ENCODE data around the gene DPYSL5.

DPYSL5 gene

DNA sequence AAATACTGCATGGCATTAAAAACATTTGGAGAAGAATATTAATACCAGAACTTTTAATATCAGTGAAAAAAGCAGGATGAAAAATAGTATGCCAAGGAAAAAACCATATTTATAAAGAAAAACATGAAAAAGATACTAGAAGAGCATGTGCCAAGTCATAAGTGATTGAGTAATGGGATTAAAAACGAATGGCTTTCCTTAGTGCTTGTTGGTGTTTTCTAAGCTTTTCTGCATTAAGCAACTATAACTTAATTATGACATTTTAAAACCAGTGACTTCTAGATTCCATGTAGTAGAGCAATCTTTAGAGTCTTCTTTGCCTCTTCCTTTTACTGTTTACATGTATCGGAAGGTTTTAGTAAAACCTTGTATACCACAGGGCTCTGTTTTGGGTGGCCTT, 129.1 kb downstream of the DPYSL5 start:
- Histone ChIP-seq H3K27me3 (ENCODE audit: insufficient read depth, low read length) (no peaks in the 10 kb centered on the region), H3K9me3 (ENCODE audit: low read length) (no peaks in the 10 kb centered on the region), H3K4me2 (ENCODE audit: low read length) (no peak overlapping the region), H4K20me1 (ENCODE audit: insufficient read depth, low read length) (no peaks in the 10 kb centered on the region), H2AFZ (ENCODE audit: low read length) (no peak overlapping the region), H3K27ac (ENCODE audit: low read depth, low read length, poor library complexity, severe bottlenecking) (no peak overlapping the region), H3K79me2 (ENCODE audit: insufficient read depth, low read length) (no peaks in the 10 kb centered on the region), H3K36me3 (ENCODE audit: insufficient read depth, low read length) (no peaks in the 10 kb centered on the region), H3K4me3 (ENCODE audit: low read depth, low read length, poor library complexity, severe bottlenecking) (no peak overlapping the region), H3F3A (ENCODE audit: insufficient read depth, low read length) (no peaks in the 10 kb centered on the region), H3K4me1 (ENCODE audit: insufficient read depth, low read length, severe bottlenecking) (no peaks in the 10 kb centered on the region), H3K9me2 (ENCODE audit: low read depth, low read length) (no peaks in the 10 kb centered on the region), H3K9ac (ENCODE audit: low read length) (no peak overlapping the region)
- TF ChIP-seq EZH2 (IDR thresholded peaks at IDR 0.05; ENCODE audit: borderline replicate concordance, low read length): no peak
- TF ChIP-seq, protein P1, sequence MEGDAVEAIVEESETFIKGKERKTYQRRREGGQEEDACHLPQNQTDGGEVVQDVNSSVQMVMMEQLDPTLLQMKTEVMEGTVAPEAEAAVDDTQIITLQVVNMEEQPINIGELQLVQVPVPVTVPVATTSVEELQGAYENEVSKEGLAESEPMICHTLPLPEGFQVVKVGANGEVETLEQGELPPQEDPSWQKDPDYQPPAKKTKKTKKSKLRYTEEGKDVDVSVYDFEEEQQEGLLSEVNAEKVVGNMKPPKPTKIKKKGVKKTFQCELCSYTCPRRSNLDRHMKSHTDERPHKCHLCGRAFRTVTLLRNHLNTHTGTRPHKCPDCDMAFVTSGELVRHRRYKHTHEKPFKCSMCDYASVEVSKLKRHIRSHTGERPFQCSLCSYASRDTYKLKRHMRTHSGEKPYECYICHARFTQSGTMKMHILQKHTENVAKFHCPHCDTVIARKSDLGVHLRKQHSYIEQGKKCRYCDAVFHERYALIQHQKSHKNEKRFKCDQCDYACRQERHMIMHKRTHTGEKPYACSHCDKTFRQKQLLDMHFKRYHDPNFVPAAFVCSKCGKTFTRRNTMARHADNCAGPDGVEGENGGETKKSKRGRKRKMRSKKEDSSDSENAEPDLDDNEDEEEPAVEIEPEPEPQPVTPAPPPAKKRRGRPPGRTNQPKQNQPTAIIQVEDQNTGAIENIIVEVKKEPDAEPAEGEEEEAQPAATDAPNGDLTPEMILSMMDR (IDR thresholded peaks at IDR 0.05; ENCODE audit: low read length): no peak

DNA sequence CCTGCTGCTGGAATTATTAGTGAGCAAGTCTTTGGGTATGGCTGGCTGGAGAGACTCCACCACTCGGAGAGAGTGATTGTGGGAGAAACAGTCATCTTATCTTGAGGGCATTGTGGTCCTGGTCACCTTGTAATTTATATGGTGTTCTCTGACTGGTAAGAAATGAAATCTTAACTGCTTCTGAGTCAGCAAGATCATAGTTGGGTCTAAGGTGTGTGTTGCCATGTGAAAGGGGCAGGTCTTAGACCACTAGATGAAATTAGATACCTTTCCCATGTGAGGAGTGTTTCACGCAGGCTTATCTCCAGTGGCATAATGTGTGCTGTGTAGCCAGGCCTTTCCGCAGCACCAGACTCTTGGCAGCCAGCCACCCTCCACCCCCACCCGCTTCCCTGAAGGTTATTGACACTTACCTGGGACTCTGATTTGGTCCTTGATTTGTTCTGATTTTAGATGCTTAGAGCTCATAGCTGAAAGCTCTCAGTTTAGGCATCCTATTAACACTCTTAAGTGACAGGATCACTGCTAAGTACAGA, 130.2 kb downstream of the DPYSL5 start:
- Histone ChIP-seq H3K4me2 (ENCODE audit: low read length) (no peak overlapping the region), H3K27ac (ENCODE audit: low read depth, low read length, poor library complexity, severe bottlenecking) (no peak overlapping the region), H3K79me2 (ENCODE audit: insufficient read depth, low read length) (no peaks in the 10 kb centered on the region), H3K9ac (ENCODE audit: low read length) (no peak overlapping the region), H3K27me3 (ENCODE audit: insufficient read depth, low read length) (0 out of 2 replicates have a peak, but pooled peaks cover 3% of the 10 kb centered on the region), H3F3A (ENCODE audit: insufficient read depth, low read length) (no peaks in the 10 kb centered on the region), H3K4me1 (ENCODE audit: insufficient read depth, low read length, severe bottlenecking) (no peaks in the 10 kb centered on the region), H3K9me2 (ENCODE audit: low read depth, low read length) (no peaks in the 10 kb centered on the region), H3K9me3 (ENCODE audit: low read length) (no peaks in the 10 kb centered on the region), H3K36me3 (ENCODE audit: insufficient read depth, low read length) (no peaks in the 10 kb centered on the region), H3K4me3 (ENCODE audit: low read depth, low read length, poor library complexity, severe bottlenecking) (no peak overlapping the region), H2AFZ (ENCODE audit: low read length) (no peak overlapping the region), H4K20me1 (ENCODE audit: insufficient read depth, low read length) (no peaks in the 10 kb centered on the region)
- TF ChIP-seq, protein P1 (IDR thresholded peaks at IDR 0.05; ENCODE audit: low read length): no peak
- TF ChIP-seq EZH2 (IDR thresholded peaks at IDR 0.05; ENCODE audit: borderline replicate concordance, low read length): no peak

DNA sequence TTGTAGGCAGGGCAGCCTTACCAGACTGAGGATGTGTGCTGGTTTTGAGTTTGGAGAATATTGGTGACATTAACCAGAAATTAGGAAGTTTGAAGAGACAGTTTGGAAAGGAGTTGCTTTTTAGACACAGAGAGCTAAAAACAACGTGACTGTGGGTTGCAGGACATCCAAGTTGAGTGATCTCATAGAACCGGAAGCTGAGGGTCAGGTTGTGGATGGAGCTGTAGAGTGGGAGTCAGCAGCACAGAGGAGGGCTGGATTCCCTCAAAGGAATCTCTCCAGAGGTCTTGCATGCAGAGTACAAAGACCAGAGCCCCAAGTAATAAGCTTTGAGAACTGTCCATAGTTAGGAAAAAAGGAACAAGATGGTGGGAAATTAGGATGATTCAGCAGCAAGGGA, 131.8 kb downstream of the DPYSL5 start:
- no peak overlapping the region for H3K4me2 ChIP-seq (ENCODE audit: low read length)
- H4K20me1 ChIP-seq (ENCODE audit: insufficient read depth, low read length): no peaks in the 10 kb centered on the region
- no peaks in the 10 kb centered on the region for H3F3A ChIP-seq (ENCODE audit: insufficient read depth, low read length)
- H3K36me3 ChIP-seq (ENCODE audit: insufficient read depth, low read length): no peaks in the 10 kb centered on the region
- H3K27ac ChIP-seq (ENCODE audit: low read depth, low read length, poor library complexity, severe bottlenecking): no peak overlapping the region
- TF ChIP-seq, protein P1 (IDR thresholded peaks at IDR 0.05; ENCODE audit: low read length): no peak
- no peak for TF ChIP-seq EZH2 (IDR thresholded peaks at IDR 0.05; ENCODE audit: borderline replicate concordance, low read length)
- no peak overlapping the region for H2AFZ ChIP-seq (ENCODE audit: low read length)
- 0 out of 2 replicates have a peak, but pooled peaks cover 4% of the 10 kb centered on the region for H3K27me3 ChIP-seq (ENCODE audit: insufficient read depth, low read length)
- H3K79me2 ChIP-seq (ENCODE audit: insufficient read depth, low read length): no peaks in the 10 kb centered on the region
- no peaks in the 10 kb centered on the region for H3K4me1 ChIP-seq (ENCODE audit: insufficient read depth, low read length, severe bottlenecking)
- no peaks in the 10 kb centered on the region for H3K9me3 ChIP-seq (ENCODE audit: low read length)
- H3K9ac ChIP-seq (ENCODE audit: low read length): no peak overlapping the region
- H3K9me2 ChIP-seq (ENCODE audit: low read depth, low read length): no peaks in the 10 kb centered on the region
- H3K4me3 ChIP-seq (ENCODE audit: low read depth, low read length, poor library complexity, severe bottlenecking): no peak overlapping the region
